Karpas-422 (cell line): Measurements from ENCODE around the gene PTPN2. TPM values are rescaled to one million over a fixed set of nuclear protein-coding genes. Genes with fewer than 3 reads are reported as not detected.
"Not testable (repeated sequence)": the region's sequence is repeated elsewhere in the genome, so short reads cannot be mapped to it uniquely, and the experiment has no call there.

Experiments used
- DNase-seq: peaks from one replicate; pipeline ENCODE4 v3.0.0-alpha.2; 2015
- H2AFZ ChIP-seq: fragments of 200-600 bp; sonication (generic); 2 replicates; pipeline ENCODE4 v1.6.1; 2014; ENCODE audit warnings: antibody characterized with exemption, low read length, mixed read lengths
- H3K27ac ChIP-seq: fragments of 200-600 bp; sonication (generic); 2 replicates; pipeline ENCODE4 v1.5.1; 2014; ENCODE audit warnings: mild to moderate bottlenecking, low read length, moderate library complexity
- H3K27me3 ChIP-seq: fragments of 200-600 bp; sonication (generic); 2 replicates; pipeline ENCODE4 v1.6.1; 2014; ENCODE audit warnings: low read length, mixed read lengths
- H3K36me3 ChIP-seq: fragments of 200-600 bp; sonication (generic); 2 replicates; pipeline ENCODE4 v1.6.1; 2014; ENCODE audit warnings: low read length, mixed read lengths; ENCODE audit not compliant: insufficient read depth
- H3K4me1 ChIP-seq: fragments of 200-600 bp; sonication (generic); 2 replicates; pipeline ENCODE4 v1.6.1; 2014; ENCODE audit warnings: mild to moderate bottlenecking, low read length, mixed read lengths
- H3K4me2 ChIP-seq: fragments of 200-600 bp; sonication (generic); 2 replicates; pipeline ENCODE4 v1.6.1; 2014; ENCODE audit warnings: low read length, low read depth, mild to moderate bottlenecking; ENCODE audit not compliant: poor library complexity, severe bottlenecking
- H3K4me3 ChIP-seq: fragments of 200-600 bp; sonication (generic); 2 replicates; pipeline ENCODE4 v1.5.1; 2014; ENCODE audit warnings: mild to moderate bottlenecking, antibody characterized with exemption, low read length, mixed read lengths
- H3K79me2 ChIP-seq: fragments of 200-600 bp; sonication (generic); 2 replicates; pipeline ENCODE4 v1.6.1; 2014; ENCODE audit warnings: mild to moderate bottlenecking, low read length, mixed read lengths
- H3K9ac ChIP-seq: fragments of 200-600 bp; sonication (generic); 2 replicates; pipeline ENCODE4 v1.6.0; 2014; ENCODE audit warnings: low read length
- H3K9me2 ChIP-seq: fragments of 200-600 bp; sonication (generic), shearing (Covaris generic); replicated peaks from 2 replicates; pipeline ENCODE4 v1.6.0; 2014; ENCODE audit warnings: mild to moderate bottlenecking, low read length, moderate library complexity; ENCODE audit not compliant: insufficient read depth
- H3K9me3 ChIP-seq: fragments of 300-700, 200-600 bp; sonication (generic); 2 replicates; pipeline ENCODE4 v1.6.1; 2014; ENCODE audit warnings: low read length, mixed read lengths
- H4K20me1 ChIP-seq: fragments of 200-600 bp; sonication (generic); 2 replicates; pipeline ENCODE4 v1.6.1; 2014; ENCODE audit warnings: mild to moderate bottlenecking, antibody characterized with exemption, low read length, low read depth; ENCODE audit not compliant: insufficient read depth
- total RNA-seq: library from RNA; depleted of rRNA; stranded (reverse); fragments of >200 nt; shearing (Covaris generic); gene quantifications from 2 replicates; pipeline ENCODE4 v1.2.3, GENCODE V29; 2014; ENCODE audit warnings: low replicate concordance

Gene PTPN2
- total RNA-seq, 1 experiment from 2014 or later, result 72.2 TPM

- H3K27me3 ChIP-seq, H3K4me3 ChIP-seq, H3K36me3 ChIP-seq, H3K9me3 ChIP-seq, H3K9me2 ChIP-seq, H3K4me2 ChIP-seq, H3K27ac ChIP-seq, H2AFZ ChIP-seq, DNase-seq, H3K9ac ChIP-seq: not testable (repeated sequence)
- H4K20me1 ChIP-seq, result peaks cover 28% of the 10 kb centered on the region
- peaks cover 17% of the 10 kb centered on the region for H3K4me1 ChIP-seq
- H3K79me2 ChIP-seq, result peaks cover 77% of the 10 kb centered on the region
Measured at GRCh38 chr18:12873961-12874567, 10.0 kb downstream of the PTPN2 start.

- Histone ChIP-seq H3K9ac (no peak overlapping the region), H3K4me3 (no peak overlapping the region), H3K9me2 (no peaks in the 10 kb centered on the region), H4K20me1 (peaks cover 23% of the 10 kb centered on the region), H3K9me3 (no peaks in the 10 kb centered on the region), H3K4me1 (peaks cover 11% of the 10 kb centered on the region), H3K79me2 (peaks cover 77% of the 10 kb centered on the region), H3K27ac (no peak overlapping the region), H3K36me3 (0 out of 2 replicates have a peak, but pooled peaks cover 4% of the 10 kb centered on the region), H3K27me3 (no peaks in the 10 kb centered on the region), H3K4me2 (no peak overlapping the region), H2AFZ (no peak overlapping the region)
- no peak for DNase-seq
Measured at GRCh38 chr18:12872408-12872807, 11.6 kb downstream of the PTPN2 start.

- no peak overlapping the region for H3K4me3 ChIP-seq
- no peak overlapping the region for H3K27ac ChIP-seq
- H3K36me3 ChIP-seq, result no peaks in the 10 kb centered on the region
- H3K4me2 ChIP-seq, result no peak overlapping the region
- no peak overlapping the region for H3K9ac ChIP-seq
- no peaks in the 10 kb centered on the region for H3K9me3 ChIP-seq
- no peaks in the 10 kb centered on the region for H3K9me2 ChIP-seq
- no peaks in the 10 kb centered on the region for H3K27me3 ChIP-seq
- DNase-seq, result no peak
- H3K4me1 ChIP-seq, result peaks cover 11% of the 10 kb centered on the region
- no peak overlapping the region for H2AFZ ChIP-seq
- peaks cover 91% of the 10 kb centered on the region for H3K79me2 ChIP-seq
- H4K20me1 ChIP-seq, result peaks cover 23% of the 10 kb centered on the region
Measured at GRCh38 chr18:12868576-12868975, 15.5 kb downstream of the PTPN2 start.

- H3K79me2 ChIP-seq, result peaks cover 94% of the 10 kb centered on the region
- no peak overlapping the region for H3K4me2 ChIP-seq
- no peaks in the 10 kb centered on the region for H3K9me3 ChIP-seq
- no peak overlapping the region for H2AFZ ChIP-seq
- no peak overlapping the region for H3K9ac ChIP-seq
- no peaks in the 10 kb centered on the region for H3K9me2 ChIP-seq
- no peak overlapping the region for H3K4me3 ChIP-seq
- DNase-seq, result no peak
- no peak overlapping the region for H3K27ac ChIP-seq
- H4K20me1 ChIP-seq, result peaks cover 28% of the 10 kb centered on the region
- no peaks in the 10 kb centered on the region for H3K27me3 ChIP-seq
- peaks cover 21% of the 10 kb centered on the region for H3K4me1 ChIP-seq
- H3K36me3 ChIP-seq, result no peaks in the 10 kb centered on the region
Measured at GRCh38 chr18:12867441-12868123, 16.5 kb downstream of the PTPN2 start.

GRCh38 chr18:12863687-12864216 is 20.3 kb downstream of the PTPN2 start:
- Histone ChIP-seq H3K4me2 (no peak overlapping the region), H3K79me2 (peaks cover 99% of the 10 kb centered on the region), H3K27ac (no peak overlapping the region), H4K20me1 (peaks cover 21% of the 10 kb centered on the region), H3K9me3 (no peaks in the 10 kb centered on the region), H3K9me2 (no peaks in the 10 kb centered on the region), H3K4me1 (peaks cover 42% of the 10 kb centered on the region), H3K36me3 (no peaks in the 10 kb centered on the region), H3K4me3 (no peak overlapping the region), H3K9ac (no peak overlapping the region), H2AFZ (no peak overlapping the region), H3K27me3 (no peaks in the 10 kb centered on the region)
- DNase-seq, result no peak

- no peak for DNase-seq
- Histone ChIP-seq H3K9ac (no peak overlapping the region), H3K4me1 (peaks cover 46% of the 10 kb centered on the region), H3K4me2 (peak overlapping the region; percentile 19), H3K9me2 (no peaks in the 10 kb centered on the region), H3K9me3 (no peaks in the 10 kb centered on the region), H4K20me1 (peaks cover 21% of the 10 kb centered on the region), H3K27me3 (no peaks in the 10 kb centered on the region), H3K79me2 (peaks cover 99% of the 10 kb centered on the region), H3K4me3 (no peak overlapping the region), H2AFZ (no peak overlapping the region), H3K36me3 (no peaks in the 10 kb centered on the region), H3K27ac (peak overlapping the region; percentile 43; the same call in 1 of the 2 replicates)
Measured at GRCh38 chr18:12862874-12863482, 21.1 kb downstream of the PTPN2 start.

- H3K9me2 ChIP-seq, result no peaks in the 10 kb centered on the region
- no peak overlapping the region for H3K4me3 ChIP-seq
- no peak overlapping the region for H2AFZ ChIP-seq
- H4K20me1 ChIP-seq, result peaks cover 21% of the 10 kb centered on the region
- no peaks in the 10 kb centered on the region for H3K9me3 ChIP-seq
- H3K27me3 ChIP-seq, result no peaks in the 10 kb centered on the region
- H3K79me2 ChIP-seq, result peaks cover 99% of the 10 kb centered on the region
- peak overlapping the region; percentile 39; the same call in 1 of the 2 replicates for H3K9ac ChIP-seq
- peak overlapping the region; percentile 19 for H3K4me2 ChIP-seq
- peak overlapping the region; percentile 43; the same call in 1 of the 2 replicates for H3K27ac ChIP-seq
- H3K4me1 ChIP-seq, result peaks cover 51% of the 10 kb centered on the region
- H3K36me3 ChIP-seq, result peaks cover under 1% of the 10 kb centered on the region; the same call in 1 of the 2 replicates
- no peak for DNase-seq
Measured at GRCh38 chr18:12862467-12862866, 21.6 kb downstream of the PTPN2 start.

- no peaks in the 10 kb centered on the region for H3K27me3 ChIP-seq
- DNase-seq, result no peak
- peak overlapping the region; percentile 19 for H3K4me2 ChIP-seq
- H3K79me2 ChIP-seq, result peaks cover 98% of the 10 kb centered on the region
- peak overlapping the region; percentile 44 for H3K27ac ChIP-seq
- H3K9me3 ChIP-seq, result no peaks in the 10 kb centered on the region
- no peak overlapping the region for H2AFZ ChIP-seq
- H4K20me1 ChIP-seq, result peaks cover 21% of the 10 kb centered on the region
- peaks cover 54% of the 10 kb centered on the region for H3K4me1 ChIP-seq
- H3K36me3 ChIP-seq, result peaks cover 6% of the 10 kb centered on the region; the same call in 1 of the 2 replicates
- H3K9me2 ChIP-seq, result no peaks in the 10 kb centered on the region
- H3K9ac ChIP-seq, result no peak overlapping the region
- H3K4me3 ChIP-seq, result no peak overlapping the region
Measured at GRCh38 chr18:12861637-12862036, 22.4 kb downstream of the PTPN2 start.
